Esophagus squamous epithelium (tissue), 5 donors: ENCODE results near the gene SMTN. TPM values are rescaled to one million over a fixed set of nuclear protein-coding genes. Genes with fewer than 3 reads are reported as not detected.

Experiments used
- DNase-seq: peaks from one replicate; lab custom pipeline; 2025; lab: John Stamatoyannopoulos, UW
- H3K27ac ChIP-seq, 4 donors: fragments of 200-600 bp; sonication (generic); one replicate each; pipeline ENCODE4 v1.5.1; 2016 to 2019; ENCODE audit warnings: mild to moderate bottlenecking in 1 of 4
- H3K27me3 ChIP-seq, 4 donors: fragments of 200-600 bp; sonication (generic); 1 replicate in 3 of 4; 2 replicates in 1 of 4; pipeline versions ENCODE4 v1.5.1 to v1.6.0; 2017 to 2021; ENCODE audit warnings: antibody characterized with exemption in 1 of 4
- H3K36me3 ChIP-seq, 3 donors: fragments of 200-600 bp; sonication (generic); one replicate each; pipeline ENCODE4 v1.5.1; 2016 to 2019
- H3K4me1 ChIP-seq, 3 donors: fragments of 200-600 bp; sonication (generic); one replicate each; pipeline ENCODE4 v1.5.1; 2017 to 2019
- H3K4me3 ChIP-seq, 4 donors: fragments of 200-600 bp; sonication (generic); 1 replicate in 3 of 4; 2 replicates in 1 of 4; pipeline ENCODE4 v1.5.1; 2016 to 2019; ENCODE audit warnings: mild to moderate bottlenecking in 2 of 4, moderate library complexity in 1 of 4
- H3K9me3 ChIP-seq, 3 donors: fragments of 200-600 bp; sonication (generic); one replicate each; pipeline ENCODE4 v1.5.1; 2016 to 2019
- POLR2A ChIP-seq, 4 donors: fragments of 450-650 bp; IDR thresholded peaks; one replicate each; pipeline ENCODE4 v1.6.1; 2017; ENCODE audit warnings: antibody characterized with exemption in 4 of 4, mild to moderate bottlenecking in 4 of 4, moderate library complexity in 3 of 4
- WGBS, 2 donors: methylation state at CpG; one replicate each; pipeline ENCODE4 v1.1.5; 2018; 5-methylcytosine and 5-hydroxymethylcytosine counted together
- intact Hi-C: fragments of 100-400 bp; cut with DNase I; formaldehyde crosslinking; loops from one replicate; pipeline ENCODE4 v1.15.0; 2022
- total RNA-seq, 4 donors: library from RNA; depleted of rRNA; stranded (reverse); fragments of >200 nt; gene quantifications; one replicate each; pipeline ENCODE4 v1.1.0, GENCODE V29; 2016
- TF ChIP-seq, protein P1 (sequence below), 6 experiments: fragments of 450-650 bp in 4 of 6; fragments of 200-600 bp in 2 of 6; sonication (generic) in 2 of 6; IDR thresholded peaks; one replicate each; pipeline ENCODE4 v1.5.1; 2016 to 2019; ENCODE audit warnings: antibody characterized with exemption in 6 of 6, mild to moderate bottlenecking in 4 of 6, moderate library complexity in 4 of 6
- donor health status: DM: yes; HTN: yes; CAD: no.

Gene SMTN
- total RNA-seq, 4 donors from 2014 or later: 28.2 to 158 (median 45.8) TPM

- peaks cover 33 to 78% (median 46%) of the 10 kb centered on the region in 3 donors for H3K4me1 ChIP-seq
- H3K4me3 ChIP-seq: peak overlapping the region; percentile 35 to 87 (median 68)
- 9 to 39% methylated on average over 6 of the region's 6 CpGs for WGBS, 2 donors
- peaks cover 0 to 2% (median 0%) of the 10 kb centered on the region in 3 donors for H3K36me3 ChIP-seq
- no peaks in the 10 kb centered on the region for H3K9me3 ChIP-seq
- peak overlapping the region; percentile 85 to 98 (median 95) for H3K27ac ChIP-seq
- DNase-seq: no peak
- no peaks in the 10 kb centered on the region for H3K27me3 ChIP-seq
- no peak for TF ChIP-seq POLR2A (IDR thresholded peaks at IDR 0.05)
- TF ChIP-seq, protein P1, sequence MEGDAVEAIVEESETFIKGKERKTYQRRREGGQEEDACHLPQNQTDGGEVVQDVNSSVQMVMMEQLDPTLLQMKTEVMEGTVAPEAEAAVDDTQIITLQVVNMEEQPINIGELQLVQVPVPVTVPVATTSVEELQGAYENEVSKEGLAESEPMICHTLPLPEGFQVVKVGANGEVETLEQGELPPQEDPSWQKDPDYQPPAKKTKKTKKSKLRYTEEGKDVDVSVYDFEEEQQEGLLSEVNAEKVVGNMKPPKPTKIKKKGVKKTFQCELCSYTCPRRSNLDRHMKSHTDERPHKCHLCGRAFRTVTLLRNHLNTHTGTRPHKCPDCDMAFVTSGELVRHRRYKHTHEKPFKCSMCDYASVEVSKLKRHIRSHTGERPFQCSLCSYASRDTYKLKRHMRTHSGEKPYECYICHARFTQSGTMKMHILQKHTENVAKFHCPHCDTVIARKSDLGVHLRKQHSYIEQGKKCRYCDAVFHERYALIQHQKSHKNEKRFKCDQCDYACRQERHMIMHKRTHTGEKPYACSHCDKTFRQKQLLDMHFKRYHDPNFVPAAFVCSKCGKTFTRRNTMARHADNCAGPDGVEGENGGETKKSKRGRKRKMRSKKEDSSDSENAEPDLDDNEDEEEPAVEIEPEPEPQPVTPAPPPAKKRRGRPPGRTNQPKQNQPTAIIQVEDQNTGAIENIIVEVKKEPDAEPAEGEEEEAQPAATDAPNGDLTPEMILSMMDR (IDR thresholded peaks at IDR 0.05): no peak
- intact Hi-C loops: loop anchor here (5.0 to 10.0 kb wide), 2 partner anchors 135 to 317 kb away; no protein-coding TSS in a partner anchor
Measured at GRCh38 chr22:31081963-31082605, 966 bp downstream of the SMTN start.

DNA sequence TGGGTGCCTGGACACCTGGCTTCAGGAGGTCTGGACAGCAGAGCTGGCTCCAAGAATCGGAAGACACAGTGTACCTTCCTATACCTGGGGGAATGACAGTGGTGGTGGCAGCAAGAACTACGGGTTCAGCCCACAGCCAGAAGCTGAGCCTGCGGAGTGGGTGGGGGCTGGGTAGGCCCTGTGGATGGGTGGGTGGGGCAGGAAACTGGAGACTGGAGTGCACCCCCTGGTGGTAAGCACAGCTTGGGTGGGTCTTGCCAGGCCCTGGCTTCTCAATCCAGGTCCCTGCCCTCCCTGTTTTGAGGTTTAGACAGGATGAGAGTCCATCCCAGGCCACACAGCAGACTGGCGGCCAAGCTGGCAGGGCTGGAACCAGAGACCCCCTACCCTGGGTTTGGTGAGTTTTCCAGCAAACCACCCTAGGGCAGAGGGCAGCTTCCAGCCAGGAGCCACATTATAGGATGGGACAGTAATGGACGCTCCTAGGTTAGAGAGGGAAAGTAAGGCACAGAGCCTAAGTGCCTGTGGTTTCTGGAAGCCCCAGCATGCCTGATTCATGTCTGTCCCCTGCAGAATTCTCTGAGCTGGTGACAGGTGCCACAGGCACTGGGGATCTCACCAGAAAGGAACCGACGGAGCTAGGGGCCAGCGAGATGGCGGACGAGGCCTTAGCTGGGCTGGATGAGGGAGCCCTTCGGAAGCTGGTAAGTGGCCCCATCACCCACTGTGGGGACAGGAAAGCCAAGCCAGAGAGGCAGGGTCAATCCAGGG is 1.7 kb downstream of the SMTN start:
- Histone ChIP-seq H3K27me3 (no peaks in the 10 kb centered on the region), H3K36me3 (peaks cover 0 to 9% (median 3%) of the 10 kb centered on the region in 3 donors), H3K4me1 (peaks cover 33 to 83% (median 46%) of the 10 kb centered on the region in 3 donors), H3K4me3 (peak overlapping the region; percentile 35 to 87 (median 68)), H3K9me3 (no peaks in the 10 kb centered on the region), H3K27ac (peak overlapping the region; percentile 85 to 98 (median 95))
- no peak for DNase-seq
- WGBS, 2 donors: 80 to 84% methylated on average over 1 to 7 of the region's 11 CpGs
- intact Hi-C loops: loop anchor here (5.0 to 10.0 kb wide), 2 partner anchors 135 to 318 kb away; no protein-coding TSS in a partner anchor
- TF ChIP-seq POLR2A (IDR thresholded peaks at IDR 0.05): no peak
- TF ChIP-seq, protein P1 (IDR thresholded peaks at IDR 0.05): peak in 5 of 6 experiments; percentile 32 to 59 (median 53)

DNA sequence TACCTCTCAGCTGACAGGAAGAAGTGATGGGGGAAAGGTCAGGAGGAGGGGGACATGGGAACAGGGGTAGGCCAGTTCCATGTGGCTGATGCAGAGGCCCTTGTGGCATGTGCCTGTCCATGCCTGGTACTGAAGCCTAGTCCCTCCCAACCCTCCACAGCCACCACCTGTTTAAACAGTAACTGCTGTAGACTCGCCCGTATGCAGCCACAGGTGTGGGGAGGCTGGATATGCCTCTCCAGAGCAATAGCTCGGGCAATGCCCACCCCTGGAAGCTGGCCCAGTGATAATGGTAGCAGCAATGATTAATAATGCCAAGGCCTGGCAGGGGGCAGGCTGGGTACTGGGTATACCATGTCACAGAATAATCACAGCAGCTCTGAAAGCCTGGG is 2.3 kb downstream of the SMTN start:
- no peak for DNase-seq
- TF ChIP-seq POLR2A (IDR thresholded peaks at IDR 0.05): no peak
- TF ChIP-seq, protein P1 (IDR thresholded peaks at IDR 0.05): no peak
- H3K4me1 ChIP-seq: peaks cover 33 to 83% (median 46%) of the 10 kb centered on the region in 3 donors
- intact Hi-C loops: loop anchor here (5.0 to 10.0 kb wide), 2 partner anchors 136 to 319 kb away; no protein-coding TSS in a partner anchor
- H3K27me3 ChIP-seq: no peaks in the 10 kb centered on the region
- peak overlapping the region in 3 of 4 donors; percentile 64 to 87 (median 72) for H3K4me3 ChIP-seq
- H3K9me3 ChIP-seq: no peaks in the 10 kb centered on the region
- H3K27ac ChIP-seq: peak overlapping the region; percentile 85 to 98 (median 95)
- H3K36me3 ChIP-seq: peaks cover 0 to 15% (median 7%) of the 10 kb centered on the region in 3 donors
- 33% methylated on average over 3 of the region's 3 CpGs; no CpG with 5 or more reads in 1 of the 2 donors for WGBS, 2 donors

DNA sequence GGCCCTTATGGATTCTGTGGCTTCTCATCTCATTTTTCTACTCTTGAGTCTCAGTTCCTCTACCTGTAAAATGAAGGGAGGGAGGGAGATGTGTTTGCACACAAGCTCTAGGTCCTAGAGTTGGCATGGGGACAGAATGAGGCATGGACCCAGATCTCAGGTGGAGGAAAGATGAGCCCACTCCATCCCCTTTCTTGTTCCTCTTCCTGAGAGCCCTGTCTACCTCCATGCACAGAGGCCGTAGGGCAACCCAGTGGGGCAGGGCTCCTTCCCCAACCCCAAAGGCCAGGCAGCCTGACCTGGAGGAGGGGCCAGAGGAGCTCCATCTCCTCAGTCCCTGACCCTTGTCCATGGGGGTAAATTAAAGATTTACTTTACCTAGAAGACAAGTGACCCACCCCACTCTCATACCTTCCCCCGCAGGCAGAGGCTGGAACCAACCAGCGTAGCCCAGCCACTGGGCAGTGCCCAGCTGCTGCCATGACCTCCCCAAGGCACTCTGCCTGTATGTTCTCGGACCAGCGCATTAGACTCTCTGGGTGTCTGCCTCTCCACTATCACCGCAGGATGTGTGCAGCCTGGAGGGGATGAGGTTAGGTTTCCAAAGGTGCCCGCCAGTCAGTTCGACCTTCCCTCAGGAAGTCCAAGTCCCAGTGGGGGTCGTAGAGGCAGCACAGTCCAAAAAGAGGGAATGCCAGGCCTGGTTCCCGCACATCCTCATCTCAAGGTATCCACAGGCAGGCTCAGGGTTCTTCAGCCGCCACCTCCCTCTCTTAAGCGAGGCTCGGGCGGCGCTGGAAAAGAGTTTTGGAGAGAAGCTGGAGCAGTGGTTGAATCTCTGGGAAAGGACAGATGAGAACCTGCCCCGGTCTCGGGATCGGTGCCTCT is 3.0 kb downstream of the SMTN start:
- WGBS, 2 donors: 8 to 16% methylated on average over 11 of the region's 18 CpGs
- no peaks in the 10 kb centered on the region for H3K27me3 ChIP-seq

More for the DNA sequence above, 3.0 kb downstream of the SMTN start:
- intact Hi-C loops: loop anchor here (5.0 to 10.0 kb wide), 2 partner anchors 137 to 319 kb away; no protein-coding TSS in a partner anchor
- TF ChIP-seq, protein P1 (IDR thresholded peaks at IDR 0.05): no peak
- TF ChIP-seq POLR2A (IDR thresholded peaks at IDR 0.05): no peak
- Histone ChIP-seq H3K4me1 (peaks cover 33 to 84% (median 46%) of the 10 kb centered on the region in 3 donors), H3K9me3 (no peaks in the 10 kb centered on the region), H3K4me3 (peak overlapping the region; percentile 61 to 87 (median 68)), H3K27ac (peak overlapping the region; percentile 91 to 98 (median 95)), H3K36me3 (peaks cover 0 to 23% (median 11%) of the 10 kb centered on the region in 3 donors)
- DNase-seq: no peak
